Activated CD4-positive, alpha-beta T cell treated with anti-CD3 and anti-CD28 coated beads, Interleukin-2, amount 10 ng/mL, durations not matched to agents 7 days and 5 days (primary cell): ENCODE data around the gene GLT1D1. TPM values are rescaled to one million over a fixed set of nuclear protein-coding genes. Genes with fewer than 3 reads are reported as not detected.
A peak's percentile ranks its signal among the peaks of the same experiment; 100 is the strongest.

Source experiments
- CTCF ChIA-PET: fragments of 350-600 bp; sonication (Branson Sonifier 250); formaldehyde crosslinking; loops from one replicate; lab custom pipeline; 2021; ENCODE audit warnings: antibody characterized with exemption; lab: Charles Lee
- POLR2A ChIA-PET: fragments of 350-600 bp; sonication (Branson Sonifier 250); formaldehyde crosslinking; loops from one replicate; lab custom pipeline; 2021; ENCODE audit warnings: antibody characterized with exemption; lab: Charles Lee
- DNase-seq: peaks from one replicate; pipeline ENCODE4 v3.0.0-alpha.2; 2020
- H3K27ac Mint-ChIP-seq: one replicate; pipeline ENCODE4 v1.8.0; 2021; ENCODE audit warnings: mild to moderate bottlenecking, moderate library complexity, mixed read lengths
- H3K27me3 Mint-ChIP-seq: one replicate; pipeline ENCODE4 v1.8.0; 2021; ENCODE audit warnings: mixed read lengths
- H3K36me3 Mint-ChIP-seq: one replicate; pipeline ENCODE4 v1.8.0; 2021; ENCODE audit warnings: low read depth, mixed read lengths
- H3K4me1 Mint-ChIP-seq: one replicate; pipeline ENCODE4 v1.8.0; 2021; ENCODE audit warnings: mixed read lengths
- H3K4me3 Mint-ChIP-seq: one replicate; pipeline ENCODE4 v1.8.0; 2021; ENCODE audit warnings: mild to moderate bottlenecking, moderate library complexity, mixed read lengths
- H3K9me3 Mint-ChIP-seq: one replicate; pipeline ENCODE4 v1.8.0; 2021; ENCODE audit warnings: mixed read lengths
- total RNA-seq, 2 experiments: library from RNA; stranded (reverse); gene quantifications; one replicate each; pipeline ENCODE4 v1.2.3, GENCODE V29; 2021

Gene GLT1D1
- total RNA-seq, 2 experiments from 2014 or later, result 0.10 TPM; not detected in 1

DNA sequence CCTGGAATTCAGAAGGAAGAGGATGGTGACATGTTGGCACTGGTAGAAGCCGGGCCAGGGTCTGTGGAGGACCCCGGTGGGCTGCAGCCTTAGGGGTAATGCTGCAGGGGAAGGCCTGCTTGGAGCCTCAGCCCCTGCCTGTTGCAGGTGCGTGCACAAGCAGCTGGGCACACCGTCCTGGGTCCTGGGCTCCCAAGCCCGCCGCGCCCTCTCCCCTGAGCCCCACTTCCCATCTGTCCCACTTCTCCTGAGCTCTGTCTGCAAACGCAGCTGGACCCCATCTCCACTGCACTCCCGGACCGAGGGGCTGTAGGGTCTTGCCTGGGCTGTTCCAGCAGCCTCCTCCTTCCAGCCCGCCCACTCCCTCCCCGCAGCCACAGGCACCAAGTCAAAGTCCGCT is 116.8 kb downstream of the GLT1D1 start:
- Mint-ChIP-seq H3K9me3 (no peaks in the 10 kb centered on the region), H3K4me1 (peaks cover 8% of the 10 kb centered on the region), H3K27ac (no peak overlapping the region), H3K27me3 (no peaks in the 10 kb centered on the region), H3K36me3 (no peaks in the 10 kb centered on the region), H3K4me3 (no peak overlapping the region)
- POLR2A ChIA-PET, result no interaction called here
- CTCF ChIA-PET, result interaction anchor here (0.6 to 1.2 kb wide), 3 partner anchors 41 to 258 kb away, joined by 3 to 4 read pairs (median 3); no protein-coding TSS in a partner anchor
- DNase-seq, result no peak

DNA sequence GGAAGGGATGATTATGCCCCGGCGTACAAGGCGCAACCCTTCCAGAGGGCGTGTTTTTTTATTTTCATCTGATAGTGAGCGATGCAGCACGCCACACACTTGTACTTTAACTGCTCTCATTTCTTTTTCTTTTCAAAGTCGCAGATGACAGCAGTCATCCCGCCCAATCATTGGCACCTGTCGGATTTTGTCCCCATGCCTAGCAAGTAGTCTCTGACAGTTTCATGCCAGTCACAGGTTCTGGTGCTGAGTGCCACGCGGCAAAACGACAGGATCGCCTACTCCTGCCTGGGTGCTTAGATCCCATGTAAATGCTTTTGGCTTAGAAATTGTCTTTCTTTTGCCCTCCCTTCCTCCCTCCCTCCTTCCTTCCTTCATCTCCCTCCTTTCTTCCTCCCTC is 117.7 kb downstream of the GLT1D1 start:
- ChIA-PET CTCF (no interaction called here), POLR2A (no interaction called here)
- H3K36me3 Mint-ChIP-seq, result no peaks in the 10 kb centered on the region
- no peak overlapping the region for H3K4me3 Mint-ChIP-seq
- DNase-seq, result no peak
- no peaks in the 10 kb centered on the region for H3K27me3 Mint-ChIP-seq
- peaks cover 8% of the 10 kb centered on the region for H3K4me1 Mint-ChIP-seq
- no peak overlapping the region for H3K27ac Mint-ChIP-seq
- H3K9me3 Mint-ChIP-seq, result no peaks in the 10 kb centered on the region

DNA sequence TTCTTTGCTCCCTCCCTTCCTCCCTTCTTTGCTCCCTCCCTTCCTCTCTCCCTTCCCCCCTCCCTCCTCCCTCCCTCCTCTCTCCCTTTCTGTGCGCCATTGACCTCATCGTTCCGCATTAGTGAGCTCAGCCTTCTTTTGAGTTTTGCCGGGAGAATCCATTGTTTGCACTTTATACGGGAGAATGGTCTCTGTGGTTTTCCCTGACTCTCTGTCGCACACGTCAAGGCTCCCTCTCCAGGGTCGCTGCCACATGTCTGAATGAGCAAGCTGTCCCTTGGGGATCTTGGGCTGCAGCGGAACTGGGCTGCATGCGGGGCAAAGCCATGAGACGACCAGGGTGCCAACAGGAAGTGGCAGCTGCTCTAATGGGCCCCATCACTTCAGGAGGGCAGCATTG is 118.5 kb downstream of the GLT1D1 start:
- POLR2A ChIA-PET, result no interaction called here
- H3K36me3 Mint-ChIP-seq, result no peaks in the 10 kb centered on the region

DNA sequence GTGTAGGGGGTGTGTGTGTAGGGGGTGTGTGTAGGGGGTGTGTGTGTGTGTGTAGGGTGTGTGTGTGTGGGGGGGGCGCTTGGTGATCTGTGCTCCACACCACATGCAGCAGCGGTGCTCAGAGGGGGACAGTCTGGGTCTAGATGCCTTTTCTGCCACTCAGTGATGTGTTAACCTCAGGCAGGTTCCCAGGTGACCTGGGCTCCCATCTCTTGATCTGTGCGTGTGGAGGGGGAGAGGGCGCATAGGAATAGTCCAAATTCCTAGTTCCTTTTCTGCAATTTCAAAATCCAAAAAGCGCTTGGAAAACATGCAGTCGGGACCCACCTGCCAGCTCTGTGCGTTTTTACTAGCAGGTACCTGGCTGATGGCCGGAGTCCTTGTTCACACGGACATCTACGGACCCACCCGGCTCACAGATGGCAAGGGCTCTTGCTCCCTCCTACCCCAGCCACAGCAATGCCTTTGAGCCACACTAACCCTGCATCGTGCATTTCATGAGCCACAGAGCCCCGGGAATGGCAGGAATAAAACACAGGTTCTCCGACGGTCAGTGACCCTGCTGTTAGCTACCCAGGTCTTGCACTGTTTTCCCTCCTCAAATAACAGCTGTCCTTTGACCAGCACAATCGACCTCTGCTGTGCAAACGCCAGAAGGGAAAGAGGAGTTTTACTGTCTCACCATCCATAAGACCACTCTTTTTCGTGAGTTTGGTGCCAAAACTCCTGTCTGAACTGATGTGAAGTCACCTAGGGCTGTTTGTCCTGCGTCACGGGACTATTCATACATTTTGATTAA is 120.8 kb downstream of the GLT1D1 start:
- no peak for DNase-seq
- no peaks in the 10 kb centered on the region for H3K9me3 Mint-ChIP-seq
- H3K4me1 Mint-ChIP-seq, result peaks cover 8% of the 10 kb centered on the region
- H3K36me3 Mint-ChIP-seq, result no peaks in the 10 kb centered on the region
- H3K27me3 Mint-ChIP-seq, result no peaks in the 10 kb centered on the region
- H3K4me3 Mint-ChIP-seq, result no peak overlapping the region
- H3K27ac Mint-ChIP-seq, result no peak overlapping the region
- POLR2A ChIA-PET, result no interaction called here
- CTCF ChIA-PET, result interaction anchor here (1.1 kb wide), 1 partner anchor 41 kb away, joined by 3 read pairs; no protein-coding TSS in a partner anchor

More for the DNA sequence above, 118.5 kb downstream of the GLT1D1 start:
- Mint-ChIP-seq H3K27ac (no peak overlapping the region), H3K9me3 (no peaks in the 10 kb centered on the region), H3K27me3 (no peaks in the 10 kb centered on the region), H3K4me1 (peaks cover 8% of the 10 kb centered on the region), H3K4me3 (no peak overlapping the region)
- no peak for DNase-seq
- CTCF ChIA-PET, result no interaction called here

DNA sequence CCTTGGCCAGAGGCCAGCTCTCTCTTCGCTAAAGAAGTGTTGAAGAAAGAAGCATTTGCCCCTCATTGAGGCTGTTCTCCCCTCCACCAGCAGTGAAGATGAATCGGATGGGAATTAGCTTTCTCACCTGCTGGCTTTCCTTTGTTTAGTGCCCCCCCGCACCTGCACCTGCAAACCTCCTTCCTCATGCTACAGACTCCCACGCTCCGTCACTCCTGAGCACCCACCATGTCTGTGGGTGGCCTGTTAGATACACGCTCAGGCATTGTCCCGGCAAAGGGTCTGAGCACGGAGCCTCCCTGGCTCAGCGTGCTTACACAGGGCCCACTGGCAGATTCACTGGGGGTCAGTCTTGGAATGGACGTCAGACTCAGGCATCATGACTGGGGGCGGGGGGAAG is 121.6 kb downstream of the GLT1D1 start:
- Mint-ChIP-seq H3K27ac (no peak overlapping the region), H3K9me3 (no peaks in the 10 kb centered on the region), H3K36me3 (no peaks in the 10 kb centered on the region), H3K4me1 (peaks cover 2% of the 10 kb centered on the region), H3K4me3 (no peak overlapping the region), H3K27me3 (no peaks in the 10 kb centered on the region)
- POLR2A ChIA-PET, result no interaction called here
- DNase-seq, result no peak
- CTCF ChIA-PET, result no interaction called here

DNA sequence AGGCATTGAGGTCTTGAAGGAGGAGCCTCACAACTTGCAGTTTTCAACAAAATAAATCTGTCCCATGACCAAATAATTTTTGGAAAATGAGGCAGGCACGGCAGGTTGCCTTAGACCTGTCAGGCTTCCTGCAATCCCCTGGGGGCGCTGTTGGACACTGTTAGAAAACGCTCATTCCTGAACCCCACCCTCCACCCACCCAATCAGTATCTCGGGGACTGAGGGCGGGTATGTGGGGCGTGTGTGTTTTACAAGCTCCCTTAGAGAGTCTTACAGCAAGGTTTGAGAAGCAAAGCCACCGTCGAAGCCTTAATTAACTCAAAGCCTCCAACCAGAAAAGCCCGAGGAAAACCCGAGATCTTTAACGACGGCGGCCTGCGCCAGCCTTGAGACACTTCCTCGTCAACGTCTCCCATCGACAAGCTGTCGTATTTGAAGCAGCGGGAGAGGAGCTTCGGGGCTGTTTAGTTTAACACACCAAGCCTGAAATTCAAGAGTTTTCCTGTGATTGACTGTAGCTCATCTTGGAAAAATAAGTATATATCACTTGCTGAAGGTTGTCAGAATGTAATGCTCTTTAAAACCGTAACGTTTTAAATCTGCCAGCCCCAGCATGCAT is 123.0 kb downstream of the GLT1D1 start:
- ChIA-PET POLR2A (no interaction called here), CTCF (no interaction called here)
- Mint-ChIP-seq H3K27me3 (no peaks in the 10 kb centered on the region), H3K4me1 (no peaks in the 10 kb centered on the region), H3K27ac (no peak overlapping the region), H3K36me3 (no peaks in the 10 kb centered on the region), H3K9me3 (no peaks in the 10 kb centered on the region), H3K4me3 (peak overlapping the region; percentile 10)
- peak; percentile 27 for DNase-seq

DNA sequence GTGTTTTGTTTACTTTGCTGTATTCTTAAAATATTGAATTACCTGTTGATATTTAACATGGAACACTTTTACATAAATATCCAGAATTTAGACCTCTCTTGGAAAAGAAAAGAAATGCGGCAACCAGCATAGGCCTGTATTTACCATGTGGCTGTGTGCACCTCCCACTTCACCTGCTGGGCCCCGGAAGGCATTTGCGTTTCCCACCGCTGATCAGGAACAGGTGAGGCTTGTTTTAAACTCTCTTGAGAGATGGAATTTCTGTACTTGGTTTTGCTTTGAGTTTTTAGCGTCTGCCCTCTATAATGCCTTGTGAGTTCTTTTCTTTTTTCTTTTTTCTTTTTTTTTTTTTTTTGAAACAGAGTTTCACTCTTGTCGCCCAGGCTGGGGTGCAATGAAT is 124.2 kb downstream of the GLT1D1 start:
- ChIA-PET CTCF (interaction anchor here (1.3 kb wide), 1 partner anchor 8 kb away, joined by 5 read pairs; no protein-coding TSS in a partner anchor), POLR2A (no interaction called here)
- H3K27ac Mint-ChIP-seq, result no peak overlapping the region
- H3K9me3 Mint-ChIP-seq, result no peaks in the 10 kb centered on the region
- H3K27me3 Mint-ChIP-seq, result peaks cover 2% of the 10 kb centered on the region
- no peaks in the 10 kb centered on the region for H3K4me1 Mint-ChIP-seq
- H3K36me3 Mint-ChIP-seq, result no peaks in the 10 kb centered on the region
- DNase-seq, result no peak
- H3K4me3 Mint-ChIP-seq, result no peak overlapping the region

DNA sequence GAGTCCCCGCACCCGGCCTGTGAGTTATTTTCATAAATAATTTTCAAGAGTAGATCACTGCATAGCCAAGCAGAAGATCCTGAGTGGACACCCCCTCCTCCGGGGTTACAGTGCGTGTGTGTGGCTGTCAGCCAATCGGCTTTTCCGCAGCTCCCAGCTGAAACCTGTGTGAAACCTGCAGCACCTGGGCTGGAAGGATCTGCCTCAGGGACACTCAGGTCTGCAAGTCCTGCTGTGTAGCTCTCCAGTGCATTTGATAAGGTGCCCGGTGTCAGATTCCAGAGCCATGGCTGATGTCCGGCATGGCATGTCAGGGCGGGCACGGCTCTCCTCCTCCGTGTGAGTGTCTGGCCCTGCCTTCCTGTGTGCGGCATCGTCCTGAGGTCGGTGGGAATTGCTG is 124.8 kb downstream of the GLT1D1 start:
- Mint-ChIP-seq H3K9me3 (no peaks in the 10 kb centered on the region), H3K4me3 (no peak overlapping the region), H3K4me1 (no peaks in the 10 kb centered on the region), H3K27me3 (peaks cover 2% of the 10 kb centered on the region), H3K36me3 (no peaks in the 10 kb centered on the region), H3K27ac (no peak overlapping the region)
- POLR2A ChIA-PET, result no interaction called here
- DNase-seq, result no peak
- CTCF ChIA-PET, result interaction anchor here (1.3 kb wide), 1 partner anchor 9 kb away, joined by 5 read pairs; no protein-coding TSS in a partner anchor

DNA sequence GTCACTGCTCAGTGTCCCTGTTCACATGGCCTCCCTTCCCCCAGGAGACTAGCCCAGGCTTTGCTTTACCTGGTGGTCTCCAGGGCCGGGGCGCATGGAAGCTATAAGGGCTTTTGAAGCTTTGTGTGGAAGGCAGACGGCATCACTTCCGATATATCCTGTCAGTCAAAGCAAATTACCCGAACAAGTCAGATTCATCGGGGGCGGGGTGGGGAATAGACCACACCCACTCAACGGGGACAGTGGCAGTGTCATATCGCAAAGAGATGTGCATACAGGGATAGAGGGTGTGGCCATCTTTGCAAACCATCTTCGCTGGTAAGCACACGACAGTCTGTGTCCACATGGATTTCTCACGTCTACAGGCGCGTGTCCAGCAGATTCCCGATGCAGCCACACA is 127.3 kb downstream of the GLT1D1 start:
- Mint-ChIP-seq H3K9me3 (no peaks in the 10 kb centered on the region), H3K27ac (no peak overlapping the region), H3K27me3 (peaks cover 2% of the 10 kb centered on the region), H3K36me3 (no peaks in the 10 kb centered on the region), H3K4me3 (no peak overlapping the region), H3K4me1 (no peaks in the 10 kb centered on the region)
- DNase-seq, result no peak
- CTCF ChIA-PET, result interaction anchor here (0.8 to 1.3 kb wide), 2 partner anchors 12 to 13 kb away, joined by 3 to 5 read pairs; no protein-coding TSS in a partner anchor
- POLR2A ChIA-PET, result no interaction called here

DNA sequence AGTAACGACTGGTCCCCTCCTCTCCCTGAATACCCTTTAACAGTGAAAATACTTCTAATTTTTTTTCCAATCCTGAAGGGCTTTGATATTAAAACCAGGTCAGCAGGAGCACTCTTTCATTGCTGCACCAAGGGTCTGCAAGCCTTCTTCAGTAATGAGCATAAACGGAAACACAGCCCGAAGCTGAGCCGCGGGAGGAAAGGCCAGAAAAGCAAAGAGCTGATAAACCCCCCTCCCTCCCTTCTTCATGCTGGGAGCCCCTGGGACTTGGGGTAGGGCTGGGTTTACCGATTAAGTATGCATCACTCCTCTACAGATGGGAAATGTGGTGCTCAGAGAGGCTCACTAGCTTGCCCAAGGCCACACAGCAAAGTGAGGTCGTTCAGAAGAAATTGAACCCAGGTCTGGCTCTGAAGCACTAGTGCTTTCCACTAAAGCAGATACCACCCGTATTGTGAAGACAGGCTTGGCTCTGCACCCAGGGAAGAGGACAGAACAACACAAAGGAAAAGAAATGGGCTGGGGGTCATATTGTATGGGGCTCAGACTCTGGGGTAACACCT is 128.8 kb downstream of the GLT1D1 start:
- no peaks in the 10 kb centered on the region for H3K4me1 Mint-ChIP-seq
- H3K36me3 Mint-ChIP-seq, result no peaks in the 10 kb centered on the region
- CTCF ChIA-PET, result no interaction called here
- no peak for DNase-seq
- peaks cover 2% of the 10 kb centered on the region for H3K27me3 Mint-ChIP-seq
- H3K4me3 Mint-ChIP-seq, result no peak overlapping the region
- no peak overlapping the region for H3K27ac Mint-ChIP-seq
- H3K9me3 Mint-ChIP-seq, result no peaks in the 10 kb centered on the region
- POLR2A ChIA-PET, result no interaction called here

DNA sequence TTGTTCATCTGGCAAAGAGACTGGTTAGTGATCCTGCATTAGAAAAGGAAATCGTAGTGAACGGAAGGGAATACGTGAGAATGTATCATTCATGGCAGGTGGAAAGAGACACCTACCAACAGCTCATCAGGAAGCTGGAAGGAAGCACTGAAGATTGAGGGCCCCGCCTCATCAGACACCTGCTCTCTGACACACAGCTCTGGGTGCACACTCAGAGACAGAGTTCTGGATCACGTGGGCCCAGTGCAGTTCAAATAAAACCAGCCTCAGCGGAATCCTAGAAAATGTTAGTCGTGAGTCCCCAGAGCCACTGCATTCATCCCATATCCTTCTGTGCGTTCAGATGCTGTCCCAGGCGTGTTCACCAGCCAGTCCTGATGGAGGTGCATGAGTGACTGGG is 129.7 kb downstream of the GLT1D1 start:
- no peak overlapping the region for H3K4me3 Mint-ChIP-seq
- H3K4me1 Mint-ChIP-seq, result no peaks in the 10 kb centered on the region
- ChIA-PET POLR2A (no interaction called here), CTCF (no interaction called here)
- H3K27ac Mint-ChIP-seq, result no peak overlapping the region
- no peaks in the 10 kb centered on the region for H3K36me3 Mint-ChIP-seq
- DNase-seq, result no peak
- no peaks in the 10 kb centered on the region for H3K9me3 Mint-ChIP-seq
- H3K27me3 Mint-ChIP-seq, result peaks cover 2% of the 10 kb centered on the region

DNA sequence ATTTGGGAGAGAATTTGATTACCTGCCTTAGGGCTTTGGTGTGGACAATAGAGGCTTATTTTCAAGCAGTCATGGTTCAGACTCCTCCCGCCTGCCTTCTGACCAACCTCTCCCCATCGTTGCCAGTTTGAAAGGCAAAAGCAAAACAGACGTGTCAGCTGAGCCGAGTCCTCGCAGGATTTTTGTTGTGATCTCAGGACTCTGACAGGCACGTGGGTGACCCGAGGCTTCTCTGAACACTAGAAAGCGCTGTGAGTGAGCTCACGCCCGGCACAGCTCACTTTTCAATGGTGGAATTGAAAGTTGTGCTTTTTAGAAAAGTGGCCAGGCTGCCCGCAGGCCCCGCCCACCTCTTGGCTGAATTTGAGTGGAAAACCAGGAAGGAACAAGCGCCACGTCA is 130.1 kb downstream of the GLT1D1 start:
- Mint-ChIP-seq H3K36me3 (no peaks in the 10 kb centered on the region), H3K4me1 (no peaks in the 10 kb centered on the region), H3K27ac (no peak overlapping the region), H3K4me3 (no peak overlapping the region), H3K27me3 (peaks cover 2% of the 10 kb centered on the region), H3K9me3 (no peaks in the 10 kb centered on the region)
- CTCF ChIA-PET, result no interaction called here
- POLR2A ChIA-PET, result no interaction called here
- DNase-seq, result no peak

DNA sequence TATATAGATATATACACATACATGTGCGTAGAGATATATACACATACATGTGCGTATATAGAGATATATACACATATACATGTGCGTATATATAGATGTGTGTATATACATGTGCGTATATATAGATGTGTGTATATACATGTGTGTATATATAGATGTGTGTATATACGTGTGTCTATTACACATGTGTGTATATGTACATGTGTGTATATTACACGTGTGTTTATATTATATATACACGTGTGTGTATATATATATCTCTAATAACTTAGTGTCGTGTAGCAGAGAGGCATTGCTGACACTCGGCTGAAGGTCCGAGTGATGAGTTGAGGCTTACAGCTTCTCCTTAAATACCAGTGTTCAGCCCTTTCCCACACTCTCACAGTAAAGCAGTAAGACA is 133.7 kb downstream of the GLT1D1 start:
- no peak overlapping the region for H3K4me3 Mint-ChIP-seq
- H3K9me3 Mint-ChIP-seq, result no peaks in the 10 kb centered on the region
- CTCF ChIA-PET, result no interaction called here
- POLR2A ChIA-PET, result no interaction called here
- H3K36me3 Mint-ChIP-seq, result no peaks in the 10 kb centered on the region
- H3K27me3 Mint-ChIP-seq, result no peaks in the 10 kb centered on the region
- no peak for DNase-seq
- H3K4me1 Mint-ChIP-seq, result no peaks in the 10 kb centered on the region
- no peak overlapping the region for H3K27ac Mint-ChIP-seq
